Putamen (tissue), 1 donor: ENCODE data around the gene TMEM128.
"Not testable (repeated sequence)": the region's sequence is repeated elsewhere in the genome, so short reads cannot be mapped to it uniquely, and the experiment has no call there.

ENCODE experiments used
- DNase-seq: peaks from one replicate; pipeline ENCODE4 v3.0.0-alpha.2; 2016; ENCODE audit warnings: low spot score

Gene TMEM128

DNA sequence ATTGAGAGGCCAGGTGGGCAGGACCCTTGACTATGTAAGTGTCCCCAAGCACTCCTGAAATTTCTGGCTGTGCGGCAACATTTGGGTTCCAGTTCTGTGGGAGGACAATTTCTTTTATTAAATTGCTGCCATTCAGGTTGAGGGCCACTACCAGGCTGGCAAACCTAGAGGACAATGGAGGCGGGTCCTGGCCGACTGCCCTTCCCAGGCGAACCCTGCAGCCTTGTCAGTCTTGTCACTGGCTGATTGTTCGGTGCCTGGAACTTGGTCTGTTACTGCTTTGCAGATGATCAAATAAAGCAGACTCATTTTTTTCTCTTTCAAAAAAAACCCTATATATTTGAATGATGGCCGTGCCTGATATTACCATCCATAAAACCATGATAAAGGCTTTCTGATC is 6.6 kb upstream of the TMEM128 start:
- peak; percentile 69 for DNase-seq

DNA sequence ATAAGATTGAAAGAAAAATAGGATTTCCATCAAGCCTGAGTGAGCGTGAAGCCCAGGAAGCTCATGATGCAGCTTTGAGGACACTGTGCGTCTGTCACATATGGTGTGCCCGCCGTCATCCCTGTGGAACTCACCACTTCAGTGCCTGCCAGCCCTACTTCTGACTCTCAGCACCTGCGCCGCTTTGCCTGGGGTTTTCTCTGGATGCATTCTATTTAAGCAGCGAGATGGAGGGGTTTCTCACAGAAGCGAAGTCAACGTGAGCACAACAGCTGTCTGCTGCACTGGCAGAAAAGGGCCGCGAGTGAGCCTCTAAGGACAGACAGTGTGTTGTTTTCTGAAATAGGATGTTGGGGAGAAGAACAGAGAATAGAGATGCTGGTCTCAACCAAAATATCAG is 6.2 kb upstream of the TMEM128 start:
- DNase-seq, result no peak

DNA sequence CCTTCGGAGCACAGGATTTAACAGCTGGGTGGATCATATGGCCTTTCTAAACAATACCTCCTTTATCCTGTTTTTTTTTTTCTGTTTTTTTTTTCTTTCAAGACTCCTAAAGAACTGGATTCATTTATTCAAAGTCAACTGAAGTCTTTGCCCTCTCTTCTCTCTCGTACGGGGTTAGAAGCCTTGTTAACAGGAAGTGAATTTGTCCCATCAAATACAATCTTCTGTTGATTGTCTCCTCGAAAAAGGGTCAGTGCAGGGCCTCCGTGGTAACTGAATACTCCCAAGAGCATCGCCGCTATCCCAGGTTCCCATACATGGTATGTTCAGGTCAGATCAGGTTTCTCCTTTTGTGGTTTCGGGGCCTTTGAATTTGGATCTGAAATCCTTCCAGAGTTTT is 1.8 kb upstream of the TMEM128 start:
- DNase-seq, result no peak

DNA sequence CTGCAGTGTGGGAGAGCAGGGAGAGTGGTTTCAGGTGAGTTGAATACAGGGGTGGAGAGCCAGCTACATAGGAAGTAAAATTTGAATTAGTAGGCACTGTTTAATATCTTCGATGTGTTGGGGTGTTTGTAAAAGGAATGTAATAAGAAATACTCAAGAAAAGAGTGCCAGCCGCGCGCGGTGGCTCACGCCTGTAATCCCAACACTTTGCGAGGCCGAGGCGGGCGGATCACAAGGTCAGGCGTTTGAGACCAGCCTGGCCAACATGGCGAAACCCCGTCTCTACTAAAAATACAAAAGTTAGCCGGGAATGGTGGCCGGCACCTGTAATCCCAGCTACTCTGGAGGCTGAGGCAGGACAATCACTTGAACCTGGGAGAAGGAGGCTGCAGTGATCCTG is 1.3 kb upstream of the TMEM128 start:
- not testable (repeated sequence) for DNase-seq

DNA sequence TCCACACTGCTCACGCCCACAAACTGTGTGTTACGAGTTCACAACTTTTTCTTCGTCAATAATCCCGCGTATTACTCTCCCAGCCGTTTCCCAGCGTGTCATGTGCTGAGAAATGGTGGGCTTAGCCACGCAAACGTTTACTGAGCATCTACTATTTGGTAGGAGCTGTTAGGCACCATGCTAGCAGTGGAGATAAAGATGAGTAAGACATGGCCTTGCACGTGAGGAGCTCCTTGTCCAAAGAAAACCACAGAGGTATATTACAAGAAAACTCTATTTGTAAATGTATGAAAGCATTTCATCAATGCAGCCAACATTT is 821 bp upstream of the TMEM128 start:
- DNase-seq, result no peak

- no peak for DNase-seq
Observed at GRCh38 chr4:4247696-4248028, 361 bp downstream of the TMEM128 start.

DNA sequence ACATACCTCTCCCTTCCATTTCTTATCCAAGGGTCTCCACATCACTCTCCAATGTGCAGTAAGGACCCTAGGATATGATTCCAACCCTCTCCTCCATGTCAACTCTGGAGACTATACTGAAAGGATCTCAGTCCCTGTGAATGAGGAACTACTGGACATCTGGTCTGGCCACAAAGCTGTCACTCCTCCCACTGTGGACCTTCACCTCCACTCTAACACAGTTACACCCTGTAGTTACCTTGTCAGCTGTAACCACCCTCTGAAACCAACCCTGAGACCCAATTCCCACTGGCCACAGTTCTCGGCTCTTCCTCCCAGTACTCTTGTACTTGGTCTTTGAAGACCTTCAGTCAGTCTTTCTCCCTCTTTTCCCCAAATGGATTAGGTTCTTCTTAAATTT is 2.9 kb downstream of the TMEM128 start:
- no peak for DNase-seq

DNA sequence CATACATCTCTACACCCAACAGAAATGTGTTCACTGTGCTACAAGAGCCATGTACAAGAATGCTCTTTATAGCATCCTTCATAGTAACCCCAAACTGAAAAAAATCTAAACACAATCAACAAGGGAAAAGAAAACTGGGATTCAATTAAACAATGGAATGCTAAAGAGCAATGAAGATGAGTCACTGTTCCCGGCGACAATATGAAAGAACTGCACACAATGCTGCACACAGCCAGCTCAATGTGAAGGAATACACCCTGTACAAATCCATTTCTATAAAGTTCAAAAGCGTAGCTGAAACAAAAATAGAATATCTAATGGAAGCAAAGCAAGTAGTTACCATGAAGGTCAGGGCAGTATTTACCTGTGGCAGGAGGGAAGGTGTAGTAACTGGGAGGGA is 8.5 kb downstream of the TMEM128 start:
- not testable (repeated sequence) for DNase-seq

DNA sequence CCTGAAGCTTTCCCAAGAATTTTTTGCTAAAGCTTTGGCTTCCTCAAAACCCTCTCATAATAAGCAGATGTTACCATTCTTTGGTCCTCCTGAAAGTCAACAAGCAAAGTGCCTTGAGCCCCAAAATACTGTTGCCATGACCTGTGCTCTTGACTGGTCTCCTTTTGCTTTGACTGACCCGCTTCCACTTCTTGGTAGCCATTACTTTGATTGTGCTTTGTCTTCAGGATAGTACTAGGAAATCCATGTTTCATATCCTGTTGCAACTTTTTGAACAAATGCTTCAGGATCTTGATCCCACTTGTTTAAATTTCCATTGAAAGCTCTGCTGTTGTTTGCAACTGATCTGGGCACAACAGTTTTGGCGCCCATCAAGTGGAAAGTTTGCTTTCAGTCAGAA is 14.4 kb downstream of the TMEM128 start:
- no peak for DNase-seq

- no peak for DNase-seq
Observed at GRCh38 chr4:4228356-4228668, 19.7 kb downstream of the TMEM128 start.

- no peak for DNase-seq
Observed at GRCh38 chr4:4227510-4228355, 20.3 kb downstream of the TMEM128 start.

DNA sequence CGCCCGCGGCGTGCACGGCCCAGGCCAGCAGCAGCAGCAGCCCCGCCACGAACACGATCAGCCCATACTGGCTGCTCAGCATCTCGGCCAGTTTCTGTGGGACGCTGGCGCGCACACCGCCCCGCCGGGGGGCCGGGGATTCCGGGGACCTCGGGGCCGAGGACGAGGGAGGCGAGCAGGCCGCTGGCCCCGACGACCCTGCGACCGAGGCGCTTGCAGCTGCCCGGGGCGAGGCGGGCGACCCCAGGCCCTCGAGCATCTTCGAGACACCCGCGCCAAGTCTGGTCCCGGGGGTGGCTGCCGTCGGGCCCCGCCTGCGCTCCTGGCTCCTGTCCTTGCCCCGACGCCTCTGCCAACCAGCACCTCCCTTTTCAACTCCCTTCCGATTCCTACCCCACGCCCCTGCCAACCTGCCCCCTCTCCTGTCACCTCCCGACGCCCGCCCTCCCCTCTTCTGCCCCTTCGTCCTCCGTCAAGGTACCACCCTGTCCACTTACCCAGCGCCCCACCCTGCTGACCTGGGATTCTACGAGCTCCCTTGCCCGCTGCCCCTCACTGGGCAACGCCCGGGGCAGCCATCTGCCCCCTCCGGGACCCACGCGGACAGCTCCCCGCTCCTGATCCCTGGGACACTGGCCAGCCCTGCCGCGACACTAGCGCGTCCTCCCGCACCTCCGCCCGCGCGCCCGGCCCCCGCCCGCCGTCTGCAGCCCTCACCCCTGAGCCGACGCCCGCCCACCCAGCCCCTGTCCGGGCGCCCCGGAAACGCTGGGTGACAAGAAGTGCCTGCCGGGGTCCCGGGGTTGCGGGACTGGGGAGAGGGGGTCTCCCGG is 21.2 kb downstream of the TMEM128 start, which contains the start of gene OTOP1:
OTOP1 (minus strand) TSS at position 324 of the 833 bp plus-strand sequence; CDS start at position 259, 65 bp downstream.
- no peak for DNase-seq

DNA sequence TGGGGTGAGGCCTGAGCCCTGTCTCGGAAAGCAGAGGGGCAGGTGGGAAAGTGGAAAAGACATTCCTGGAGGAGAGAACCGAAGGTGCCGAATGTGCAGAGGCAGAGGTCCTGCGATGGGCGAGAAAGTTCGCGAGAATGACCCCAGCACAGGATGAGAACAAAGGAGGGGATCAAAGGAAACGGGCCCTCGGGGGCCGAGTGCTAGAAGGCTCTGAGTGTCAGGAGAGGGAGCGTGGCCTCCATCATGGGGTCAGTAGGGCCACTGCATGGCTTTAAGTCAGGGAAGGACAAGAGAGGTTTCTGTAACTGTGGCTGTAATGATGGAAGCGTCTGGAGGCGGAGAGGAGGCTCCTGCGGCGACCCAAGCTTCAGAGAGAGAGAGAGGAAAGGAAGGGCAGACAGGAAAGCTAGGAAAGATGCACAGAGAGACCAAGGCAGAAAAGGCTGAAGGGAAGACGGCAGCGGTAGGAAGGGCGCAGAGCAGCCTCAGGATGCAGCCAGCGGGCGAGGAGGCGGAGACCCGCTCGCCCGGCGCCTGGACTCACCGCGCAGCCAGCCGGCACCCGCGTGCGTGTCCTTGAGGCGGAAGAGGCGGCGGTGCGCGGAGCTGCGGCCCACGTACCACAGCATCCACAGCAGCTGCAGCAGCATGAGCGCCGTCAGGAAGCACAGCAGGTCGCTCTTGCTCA is 22.0 kb downstream of the TMEM128 start:
- DNase-seq, result no peak

- DNase-seq, result no peak
Observed at GRCh38 chr4:4217113-4217512, 30.9 kb downstream of the TMEM128 start.

- DNase-seq, result no peak
Observed at GRCh38 chr4:4216648-4217047, 31.4 kb downstream of the TMEM128 start.

DNA sequence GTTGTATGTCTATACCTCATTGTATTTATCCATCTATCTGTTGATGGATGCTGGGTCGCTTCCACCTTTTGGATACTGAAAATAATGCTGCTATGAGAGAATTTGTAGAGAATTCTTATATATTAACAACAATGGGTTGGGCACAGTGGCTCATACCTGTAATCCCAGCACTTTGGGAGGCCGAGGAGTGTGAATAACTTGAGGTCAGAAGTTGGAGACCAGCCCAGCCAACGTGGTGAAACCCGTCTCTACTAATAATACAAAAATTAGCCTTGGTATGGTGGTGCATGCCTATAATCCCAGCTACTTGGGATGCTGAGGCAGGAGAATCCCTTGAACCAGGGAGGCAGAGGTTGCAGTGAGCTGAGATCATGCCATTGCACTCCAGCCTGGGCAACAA is 34.3 kb downstream of the TMEM128 start:
- DNase-seq, result not testable (repeated sequence)

DNA sequence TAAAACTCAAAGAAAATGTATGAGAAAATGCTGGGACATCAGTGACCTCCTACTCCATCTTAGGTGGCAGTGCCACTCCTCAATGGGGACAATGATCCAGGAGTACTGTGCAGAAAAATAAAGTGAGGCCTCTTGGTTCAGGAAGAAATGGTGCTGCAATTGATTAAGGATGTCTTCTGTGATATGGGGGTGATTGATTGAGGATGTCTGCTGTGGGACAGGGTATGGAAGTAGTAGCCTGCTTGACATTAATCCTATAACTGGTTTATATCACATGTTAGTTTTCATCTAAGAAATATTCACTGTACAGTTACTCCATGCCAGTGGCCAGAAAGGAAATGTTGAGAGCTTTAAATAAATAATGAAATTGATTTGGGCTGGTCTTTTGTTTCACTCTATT is 41.8 kb downstream of the TMEM128 start:
- no peak for DNase-seq

DNA sequence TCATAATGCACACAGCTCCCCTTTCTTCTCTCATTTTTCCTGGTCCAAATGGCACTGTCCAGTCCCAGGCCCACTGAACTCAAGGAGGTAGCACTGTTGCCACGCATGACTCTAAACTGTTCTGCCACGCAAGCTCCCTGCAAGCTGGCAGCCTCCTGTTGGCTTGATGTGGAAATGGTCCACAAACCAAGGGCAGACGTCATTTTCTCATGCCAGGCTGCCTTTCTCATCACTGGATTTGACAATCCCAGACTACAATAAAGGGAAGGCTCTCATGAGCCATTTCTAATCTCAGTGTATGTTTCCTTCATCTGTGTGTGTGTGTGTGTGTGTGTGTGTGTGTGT is 43.6 kb downstream of the TMEM128 start:
- DNase-seq, result no peak

DNA sequence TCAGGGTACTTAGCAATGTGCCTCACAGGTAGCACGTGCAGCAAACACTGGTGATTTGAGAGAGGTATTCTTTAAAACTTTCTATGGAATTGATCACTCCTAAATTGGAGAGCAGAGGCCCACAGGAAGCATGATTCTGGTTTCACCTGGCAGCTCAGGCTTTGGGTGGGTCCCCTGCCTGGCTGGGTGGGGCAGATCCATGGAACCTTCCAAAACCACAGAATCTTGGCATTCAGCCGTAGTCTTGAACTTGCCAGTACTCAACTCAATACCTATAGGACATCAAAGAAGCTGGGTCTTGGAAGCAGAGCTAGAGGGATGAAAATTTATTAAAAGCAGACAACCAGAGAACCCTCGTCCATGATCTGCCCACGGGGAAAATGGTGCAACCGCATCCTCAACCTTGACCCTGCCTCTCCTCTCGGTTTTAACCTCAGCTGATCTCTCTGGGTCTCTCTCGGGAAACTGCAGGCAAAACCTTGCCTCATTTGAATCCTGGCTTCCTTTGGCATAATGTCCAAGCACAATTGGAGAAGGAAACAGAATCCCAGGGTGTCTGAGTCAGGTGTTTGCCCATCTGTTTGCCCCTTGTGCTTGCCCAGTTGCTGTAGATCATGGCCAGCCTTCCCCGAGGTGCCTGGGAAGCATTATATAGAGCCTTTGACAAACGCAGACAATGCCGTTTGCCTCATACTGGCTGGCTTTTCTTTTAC is 44.2 kb downstream of the TMEM128 start:
- no peak for DNase-seq

DNA sequence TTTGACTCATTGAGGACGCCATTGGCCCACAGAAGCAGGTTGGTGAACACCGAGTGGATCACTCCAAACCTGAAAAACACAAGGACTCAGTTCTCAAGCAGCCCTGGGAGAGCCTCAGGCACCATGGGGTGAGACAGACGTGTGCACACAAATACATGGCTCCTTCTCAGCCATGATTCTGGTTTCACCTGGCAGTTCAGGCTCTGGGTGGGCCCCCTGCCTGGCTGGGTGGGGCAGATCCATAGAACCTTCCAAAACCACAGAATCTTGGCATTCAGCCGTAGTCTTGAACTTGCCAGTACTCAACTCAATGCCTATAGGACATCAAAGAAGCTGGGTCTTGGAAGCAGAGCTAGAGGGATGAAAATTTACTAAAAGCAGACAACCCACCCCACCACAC is 45.5 kb downstream of the TMEM128 start:
- no peak for DNase-seq

GRCh38 chr4:4200624-4201023 is 47.4 kb downstream of the TMEM128 start:
- DNase-seq, result no peak

DNA sequence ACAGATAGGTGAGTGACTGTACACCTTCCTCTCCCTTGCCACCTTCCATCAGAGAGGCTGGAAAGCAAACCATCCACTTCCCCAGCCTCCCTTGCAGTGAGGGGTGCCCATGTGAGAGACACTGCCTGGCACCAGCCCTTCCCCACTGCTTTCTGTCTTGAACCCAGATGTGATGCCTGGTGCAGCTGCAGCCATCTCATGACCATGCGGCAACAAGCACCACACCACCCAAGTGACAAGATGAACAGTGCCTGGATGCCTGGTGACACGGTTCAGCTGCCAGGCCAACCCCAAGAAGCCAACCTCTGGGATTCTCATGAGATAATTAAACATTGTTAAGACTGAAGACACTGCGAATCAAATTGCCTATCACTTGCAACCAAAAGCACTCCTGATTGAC is 52.7 kb downstream of the TMEM128 start:
- no peak for DNase-seq

GRCh38 chr4:4188557-4188956 is 59.5 kb downstream of the TMEM128 start:
- DNase-seq, result not testable (repeated sequence)
